ENCODE results near the gene UBA3.

DNA sequence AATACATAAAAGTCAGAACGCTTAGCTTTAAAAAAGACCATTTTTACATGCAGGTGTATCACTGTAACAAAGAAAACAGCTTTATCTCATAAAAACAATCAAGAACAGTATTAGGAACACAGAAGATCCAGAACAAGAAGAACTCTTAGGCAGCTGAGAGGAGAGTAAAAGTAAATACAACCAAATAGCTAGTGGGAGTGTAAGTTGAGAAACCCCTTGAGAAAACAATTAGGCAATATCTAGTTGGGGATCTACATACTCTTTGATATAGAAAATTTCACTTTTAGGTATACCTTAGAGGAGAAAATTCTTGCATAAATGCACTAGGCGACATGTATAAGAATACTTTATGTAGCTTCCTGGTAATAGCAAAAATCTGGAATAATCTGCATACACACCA, 35.6 kb downstream of the UBA3 start:
- TF ChIP-seq, protein P1, sequence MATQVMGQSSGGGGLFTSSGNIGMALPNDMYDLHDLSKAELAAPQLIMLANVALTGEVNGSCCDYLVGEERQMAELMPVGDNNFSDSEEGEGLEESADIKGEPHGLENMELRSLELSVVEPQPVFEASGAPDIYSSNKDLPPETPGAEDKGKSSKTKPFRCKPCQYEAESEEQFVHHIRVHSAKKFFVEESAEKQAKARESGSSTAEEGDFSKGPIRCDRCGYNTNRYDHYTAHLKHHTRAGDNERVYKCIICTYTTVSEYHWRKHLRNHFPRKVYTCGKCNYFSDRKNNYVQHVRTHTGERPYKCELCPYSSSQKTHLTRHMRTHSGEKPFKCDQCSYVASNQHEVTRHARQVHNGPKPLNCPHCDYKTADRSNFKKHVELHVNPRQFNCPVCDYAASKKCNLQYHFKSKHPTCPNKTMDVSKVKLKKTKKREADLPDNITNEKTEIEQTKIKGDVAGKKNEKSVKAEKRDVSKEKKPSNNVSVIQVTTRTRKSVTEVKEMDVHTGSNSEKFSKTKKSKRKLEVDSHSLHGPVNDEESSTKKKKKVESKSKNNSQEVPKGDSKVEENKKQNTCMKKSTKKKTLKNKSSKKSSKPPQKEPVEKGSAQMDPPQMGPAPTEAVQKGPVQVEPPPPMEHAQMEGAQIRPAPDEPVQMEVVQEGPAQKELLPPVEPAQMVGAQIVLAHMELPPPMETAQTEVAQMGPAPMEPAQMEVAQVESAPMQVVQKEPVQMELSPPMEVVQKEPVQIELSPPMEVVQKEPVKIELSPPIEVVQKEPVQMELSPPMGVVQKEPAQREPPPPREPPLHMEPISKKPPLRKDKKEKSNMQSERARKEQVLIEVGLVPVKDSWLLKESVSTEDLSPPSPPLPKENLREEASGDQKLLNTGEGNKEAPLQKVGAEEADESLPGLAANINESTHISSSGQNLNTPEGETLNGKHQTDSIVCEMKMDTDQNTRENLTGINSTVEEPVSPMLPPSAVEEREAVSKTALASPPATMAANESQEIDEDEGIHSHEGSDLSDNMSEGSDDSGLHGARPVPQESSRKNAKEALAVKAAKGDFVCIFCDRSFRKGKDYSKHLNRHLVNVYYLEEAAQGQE (IDR thresholded peaks at IDR 0.05; ENCODE audit: insufficient read depth in 1 of 2, low read depth in 2 of 2, low read length in 2 of 2), result no peak
- TF ChIP-seq POLR2AphosphoS5 (IDR thresholded peaks at IDR 0.05; ENCODE audit: low read depth, low read length) (no peak), TAF1 (IDR thresholded peaks at IDR 0.05; ENCODE audit: borderline replicate concordance, insufficient read depth, low read length) (no peak), SIN3A (IDR thresholded peaks at IDR 0.05; ENCODE audit: borderline replicate concordance, insufficient read depth, low read length) (no peak)
